ENCODE results near the gene PXMP2.
"Not testable (repeated sequence)": the region's sequence is repeated elsewhere in the genome, so short reads cannot be mapped to it uniquely, and the experiment has no call there.

PXMP2 gene

DNA sequence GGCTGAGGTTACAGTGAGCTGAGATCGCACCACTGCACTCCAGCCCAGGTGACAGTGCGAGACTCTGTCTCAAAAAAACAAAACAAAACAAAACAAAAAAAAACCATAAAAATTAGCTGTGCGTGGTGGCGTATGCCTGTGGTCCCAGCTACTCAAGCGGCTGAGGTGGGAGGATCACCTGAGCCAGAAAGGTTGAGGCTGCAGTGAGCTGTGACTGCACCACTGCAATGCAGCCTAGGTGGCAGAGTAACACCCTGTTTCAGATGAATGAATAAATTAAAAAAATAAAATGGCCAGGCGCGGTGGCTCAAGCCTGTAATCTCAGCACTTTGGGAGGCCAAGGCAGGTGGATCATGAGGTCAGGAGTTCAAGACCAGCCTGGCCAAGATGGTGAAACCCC lies 66.3 kb downstream of the PXMP2 start:
- DNase-seq (ENCODE audit: low read depth in 2 of 2), result not testable (repeated sequence)

DNA sequence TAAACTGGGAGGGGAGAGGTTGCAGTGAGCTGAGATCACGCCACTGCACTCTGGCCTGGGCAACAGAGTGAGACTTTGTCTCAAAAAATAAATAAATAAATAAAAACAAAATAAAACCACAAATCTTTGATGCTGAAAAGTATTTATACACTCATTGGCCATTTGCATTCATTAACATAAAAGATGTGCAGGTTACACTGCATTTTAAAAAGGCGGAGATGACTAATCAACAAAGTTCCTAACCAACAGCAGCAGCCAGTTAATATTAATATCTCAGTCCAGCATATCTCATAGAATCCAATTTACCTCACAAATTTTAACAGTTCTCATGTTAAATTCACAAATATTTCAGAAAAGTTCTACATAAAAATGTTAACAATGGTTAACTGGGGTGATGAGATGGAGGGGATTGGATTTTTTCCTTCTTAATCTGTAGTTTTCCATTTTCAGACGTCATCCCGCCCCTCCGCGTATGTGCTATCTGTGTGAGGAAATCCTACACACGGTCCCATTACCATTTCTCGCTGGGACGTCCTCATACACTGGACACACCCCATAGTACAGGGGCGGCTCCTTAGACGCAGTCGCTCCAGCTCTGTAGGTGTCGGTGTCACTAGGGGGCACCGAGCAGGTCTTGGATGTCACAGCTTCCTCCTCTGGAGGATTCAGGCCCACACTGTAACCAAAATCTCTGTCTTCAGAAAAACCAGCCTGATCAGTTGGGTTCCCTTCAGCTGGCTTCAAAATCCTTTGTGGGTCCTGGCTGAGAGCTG lies 67.0 kb downstream of the PXMP2 start:
- DNase-seq (ENCODE audit: low read depth in 2 of 2), result no peak

Data from stimulated activated CD4-positive, alpha-beta T cell treated with anti-CD3 and anti-CD28 coated beads, Interleukin-1b, Interleukin-23, amount 100 ng/mL, for 4 hours (primary cell).